Glutamatergic neuron (in vitro differentiated cells): ENCODE results near the gene TECTB. TPM values are rescaled to one million over a fixed set of nuclear protein-coding genes. Genes with fewer than 3 reads are reported as not detected.

Experiments
- DNase-seq: peaks from one replicate; pipeline ENCODE4 v3.0.0; 2022
- H3K27ac Mint-ChIP-seq: one replicate; pipeline ENCODE4 v1.8.0; 2020; ENCODE audit warnings: mild to moderate bottlenecking, mixed read lengths, inconsistent platforms; ENCODE audit not compliant: unreplicated experiment
- H3K27me3 Mint-ChIP-seq: one replicate; pipeline ENCODE4 v1.8.0; 2020; ENCODE audit warnings: mild to moderate bottlenecking, moderate library complexity, mixed read lengths, inconsistent platforms; ENCODE audit not compliant: unreplicated experiment
- H3K36me3 Mint-ChIP-seq: one replicate; pipeline ENCODE4 v1.8.0; 2020; ENCODE audit warnings: mild to moderate bottlenecking, mixed read lengths, inconsistent platforms; ENCODE audit not compliant: unreplicated experiment
- H3K4me1 Mint-ChIP-seq: one replicate; pipeline ENCODE4 v1.8.0; 2020; ENCODE audit warnings: mild to moderate bottlenecking, low read depth, mixed read lengths, inconsistent platforms; ENCODE audit not compliant: unreplicated experiment
- H3K4me3 Mint-ChIP-seq: one replicate; pipeline ENCODE4 v1.8.0; 2020; ENCODE audit warnings: mild to moderate bottlenecking, mixed read lengths, inconsistent platforms; ENCODE audit not compliant: unreplicated experiment
- H3K9me3 Mint-ChIP-seq: one replicate; pipeline ENCODE4 v1.8.0; 2020; ENCODE audit warnings: mild to moderate bottlenecking, moderate library complexity, mixed read lengths, inconsistent platforms; ENCODE audit not compliant: unreplicated experiment
- total RNA-seq: library from RNA; stranded (reverse); fragmentation: NEBNext Ultra II Directional; extraction: Animal tissue kit (Norgen Biotek cat#: 25700); gene quantifications from one replicate; pipeline ENCODE4 v1.2.1, GENCODE V29; 2021; ENCODE audit not compliant: unreplicated experiment
- TF ChIP-seq, protein P1 (sequence below): fragments of 200-600 bp; sonication (generic); IDR thresholded peaks from one replicate; pipeline ENCODE4 v1.5.0; 2021; ENCODE audit not compliant: partially characterized antibody, unreplicated experiment

Gene TECTB
- total RNA-seq, 1 donor from 2014 or later: not detected

- no peak overlapping the region for H3K27ac Mint-ChIP-seq
- DNase-seq: no peak
- H3K4me3 Mint-ChIP-seq: no peak overlapping the region
- H3K9me3 Mint-ChIP-seq: peaks cover 3% of the 10 kb centered on the region
- peaks cover 4% of the 10 kb centered on the region for H3K4me1 Mint-ChIP-seq
- H3K27me3 Mint-ChIP-seq: peaks cover 7% of the 10 kb centered on the region
- H3K36me3 Mint-ChIP-seq: no peaks in the 10 kb centered on the region
- TF ChIP-seq, protein P1, sequence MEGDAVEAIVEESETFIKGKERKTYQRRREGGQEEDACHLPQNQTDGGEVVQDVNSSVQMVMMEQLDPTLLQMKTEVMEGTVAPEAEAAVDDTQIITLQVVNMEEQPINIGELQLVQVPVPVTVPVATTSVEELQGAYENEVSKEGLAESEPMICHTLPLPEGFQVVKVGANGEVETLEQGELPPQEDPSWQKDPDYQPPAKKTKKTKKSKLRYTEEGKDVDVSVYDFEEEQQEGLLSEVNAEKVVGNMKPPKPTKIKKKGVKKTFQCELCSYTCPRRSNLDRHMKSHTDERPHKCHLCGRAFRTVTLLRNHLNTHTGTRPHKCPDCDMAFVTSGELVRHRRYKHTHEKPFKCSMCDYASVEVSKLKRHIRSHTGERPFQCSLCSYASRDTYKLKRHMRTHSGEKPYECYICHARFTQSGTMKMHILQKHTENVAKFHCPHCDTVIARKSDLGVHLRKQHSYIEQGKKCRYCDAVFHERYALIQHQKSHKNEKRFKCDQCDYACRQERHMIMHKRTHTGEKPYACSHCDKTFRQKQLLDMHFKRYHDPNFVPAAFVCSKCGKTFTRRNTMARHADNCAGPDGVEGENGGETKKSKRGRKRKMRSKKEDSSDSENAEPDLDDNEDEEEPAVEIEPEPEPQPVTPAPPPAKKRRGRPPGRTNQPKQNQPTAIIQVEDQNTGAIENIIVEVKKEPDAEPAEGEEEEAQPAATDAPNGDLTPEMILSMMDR: no peak
Observed at GRCh38 chr10:112327678-112328077, 44.5 kb downstream of the TECTB start.

DNA sequence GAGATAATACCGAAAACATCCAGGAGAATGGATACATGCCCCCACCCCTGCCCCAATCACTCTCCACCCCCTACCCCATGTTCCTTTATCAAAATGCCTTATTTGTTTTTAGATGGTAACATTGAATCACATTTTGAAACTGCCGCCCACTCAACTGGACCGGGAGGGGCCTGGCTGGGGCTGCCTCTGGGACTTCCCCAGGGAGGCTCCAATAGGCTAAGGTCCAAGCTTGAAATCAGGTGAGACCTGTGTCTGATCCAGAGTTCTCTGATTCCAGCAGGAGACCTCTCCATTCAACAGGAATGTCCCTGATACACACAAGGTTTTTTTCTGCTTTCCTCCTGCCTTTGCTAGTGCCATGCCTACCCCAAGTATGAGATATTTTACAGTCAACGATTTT is 47.0 kb downstream of the TECTB start:
- no peak for DNase-seq
- Mint-ChIP-seq H3K27me3 (peaks cover 5% of the 10 kb centered on the region), H3K4me3 (no peak overlapping the region), H3K9me3 (peaks cover 3% of the 10 kb centered on the region), H3K4me1 (peaks cover 4% of the 10 kb centered on the region), H3K27ac (no peak overlapping the region), H3K36me3 (no peaks in the 10 kb centered on the region)
- TF ChIP-seq, protein P1: no peak

GRCh38 chr10:112330607-112331160 is 47.5 kb downstream of the TECTB start:
- TF ChIP-seq, protein P1: no peak
- Mint-ChIP-seq H3K9me3 (peaks cover 3% of the 10 kb centered on the region), H3K4me1 (peaks cover 4% of the 10 kb centered on the region), H3K27ac (no peak overlapping the region), H3K36me3 (no peaks in the 10 kb centered on the region), H3K27me3 (peaks cover 5% of the 10 kb centered on the region), H3K4me3 (no peak overlapping the region)
- no peak for DNase-seq

GRCh38 chr10:112332022-112332421 is 48.8 kb downstream of the TECTB start:
- H3K9me3 Mint-ChIP-seq: no peaks in the 10 kb centered on the region
- no peak for DNase-seq
- peaks cover 4% of the 10 kb centered on the region for H3K4me1 Mint-ChIP-seq
- peaks cover 2% of the 10 kb centered on the region for H3K27me3 Mint-ChIP-seq
- H3K4me3 Mint-ChIP-seq: no peak overlapping the region
- TF ChIP-seq, protein P1: no peak
- H3K27ac Mint-ChIP-seq: no peak overlapping the region
- H3K36me3 Mint-ChIP-seq: no peaks in the 10 kb centered on the region

- Mint-ChIP-seq H3K4me1 (peaks cover 4% of the 10 kb centered on the region), H3K27ac (no peak overlapping the region), H3K27me3 (no peaks in the 10 kb centered on the region), H3K4me3 (no peak overlapping the region), H3K9me3 (no peaks in the 10 kb centered on the region), H3K36me3 (no peaks in the 10 kb centered on the region)
- TF ChIP-seq, protein P1: no peak
- no peak for DNase-seq
Observed at GRCh38 chr10:112332509-112333228, 49.5 kb downstream of the TECTB start.
